MM.1S (cell line): ENCODE results near the gene JAG1.

Experiments used
- DNase-seq: peaks from one replicate; pipeline ENCODE4 v3.0.0-alpha.2; 2015
- H2AFZ ChIP-seq: fragments of 300-600 bp; sonication (generic); 2 replicates; pipeline ENCODE4 v1.6.0; 2016; ENCODE audit warnings: antibody characterized with exemption, low read length
- H3F3A ChIP-seq: fragments of 300-600 bp; sonication (generic); 2 replicates; pipeline ENCODE4 v1.6.1; 2016; ENCODE audit warnings: mild to moderate bottlenecking, antibody characterized with exemption, low read length, moderate library complexity, mixed read lengths; ENCODE audit not compliant: insufficient read depth
- H3K27ac ChIP-seq: fragments of 300-600 bp; sonication (generic); 2 replicates; pipeline ENCODE4 v1.5.1; 2016; ENCODE audit warnings: mild to moderate bottlenecking, low read length
- H3K27me3 ChIP-seq: fragments of 300-600 bp; sonication (generic); replicated peaks from 2 replicates; pipeline ENCODE4 v1.6.0; 2016; ENCODE audit warnings: low read length; ENCODE audit not compliant: insufficient read depth
- H3K36me3 ChIP-seq: fragments of 300-600 bp; sonication (generic); replicated peaks from 2 replicates; pipeline ENCODE4 v1.6.1; 2016; ENCODE audit warnings: mild to moderate bottlenecking, low read length, mixed read lengths; ENCODE audit not compliant: insufficient read depth
- H3K4me1 ChIP-seq: fragments of 300-600 bp; sonication (generic); 2 replicates; pipeline ENCODE4 v1.6.1; 2016; ENCODE audit warnings: low read length, mixed read lengths
- H3K4me2 ChIP-seq: fragments of 300-600 bp; sonication (generic); 2 replicates; pipeline ENCODE4 v1.6.0; 2016; ENCODE audit warnings: low read depth, low read length
- H3K4me3 ChIP-seq: fragments of 300-600 bp; sonication (generic); 2 replicates; pipeline ENCODE4 v1.5.1; 2016; ENCODE audit warnings: low read length, mixed read lengths
- H3K79me2 ChIP-seq: fragments of 300-600 bp; sonication (generic); 2 replicates; pipeline ENCODE4 v1.6.1; 2016; ENCODE audit warnings: mixed run types, low read length, mixed read lengths
- H3K9ac ChIP-seq: fragments of 300-600 bp; sonication (generic); 2 replicates; pipeline ENCODE4 v1.6.1; 2016; ENCODE audit warnings: low read length, mixed read lengths
- H3K9me2 ChIP-seq: fragments of 300-600 bp; sonication (generic); replicated peaks from 2 replicates; pipeline ENCODE4 v1.6.1; 2016; ENCODE audit warnings: mild to moderate bottlenecking, low read length, mixed read lengths; ENCODE audit not compliant: insufficient read depth
- H3K9me3 ChIP-seq: fragments of 300-600 bp; sonication (generic); replicated peaks from 2 replicates; pipeline ENCODE4 v1.6.1; 2016; ENCODE audit warnings: mild to moderate bottlenecking, low read length, mixed read lengths; ENCODE audit not compliant: insufficient read depth
- H4K20me1 ChIP-seq: fragments of 300-600 bp; sonication (generic); 2 replicates; pipeline ENCODE4 v1.6.1; 2016; ENCODE audit warnings: mild to moderate bottlenecking, low read length, moderate library complexity, mixed read lengths; ENCODE audit not compliant: insufficient read depth
- CTCF ChIP-seq: fragments of 300-600 bp; sonication (generic); IDR thresholded peaks from 2 replicates; pipeline ENCODE4 v1.5.1; 2016; ENCODE audit warnings: antibody characterized with exemption, low read length, mixed read lengths
- EZH2 ChIP-seq: fragments of 300-600 bp; sonication (generic); optimal IDR thresholded peaks from 2 replicates; pipeline ENCODE3; 2017; ENCODE audit warnings: low read depth, mild to moderate bottlenecking, antibody characterized with exemption, low read length, mixed read lengths
- EZH2phosphoT487 ChIP-seq: fragments of 300-600 bp; sonication (generic); IDR thresholded peaks from 2 replicates; pipeline ENCODE4 v1.6.1; 2018; ENCODE audit warnings: antibody characterized with exemption, low read length

Gene JAG1

GRCh38 chr20:10611357-10611756 lies 62.4 kb downstream of the JAG1 start:
- no peaks in the 10 kb centered on the region for H3K79me2 ChIP-seq
- H3K4me2 ChIP-seq = no peak overlapping the region
- H2AFZ ChIP-seq = no peak overlapping the region
- no peaks in the 10 kb centered on the region for H4K20me1 ChIP-seq
- no peaks in the 10 kb centered on the region for H3K9me3 ChIP-seq
- no peak overlapping the region for H3K27ac ChIP-seq
- H3K27me3 ChIP-seq = no peaks in the 10 kb centered on the region
- no peaks in the 10 kb centered on the region for H3K4me1 ChIP-seq
- TF ChIP-seq CTCF = peak; percentile 26
- no peak for TF ChIP-seq EZH2
- no peak overlapping the region for H3K9ac ChIP-seq
- H3K4me3 ChIP-seq = no peak overlapping the region
- no peaks in the 10 kb centered on the region for H3F3A ChIP-seq
- DNase-seq = no peak
- H3K36me3 ChIP-seq = no peaks in the 10 kb centered on the region
- no peaks in the 10 kb centered on the region for H3K9me2 ChIP-seq

- Histone ChIP-seq H4K20me1 (no peaks in the 10 kb centered on the region), H3K9me2 (no peaks in the 10 kb centered on the region), H2AFZ (no peak overlapping the region), H3K27ac (no peak overlapping the region), H3K79me2 (no peaks in the 10 kb centered on the region), H3K27me3 (no peaks in the 10 kb centered on the region), H3K36me3 (no peaks in the 10 kb centered on the region), H3K9me3 (no peaks in the 10 kb centered on the region), H3K9ac (no peak overlapping the region), H3K4me1 (no peaks in the 10 kb centered on the region), H3K4me2 (no peak overlapping the region), H3F3A (no peaks in the 10 kb centered on the region), H3K4me3 (no peak overlapping the region)
- DNase-seq = no peak
- TF ChIP-seq CTCF = no peak
- TF ChIP-seq EZH2phosphoT487 = no peak
- TF ChIP-seq EZH2 = no peak
Observed at GRCh38 chr20:10610251-10610650, 63.5 kb downstream of the JAG1 start.

- Histone ChIP-seq H3K4me3 (no peak overlapping the region), H3K27ac (no peak overlapping the region), H3K9me3 (no peaks in the 10 kb centered on the region), H3F3A (no peaks in the 10 kb centered on the region), H2AFZ (no peak overlapping the region), H4K20me1 (no peaks in the 10 kb centered on the region), H3K9me2 (no peaks in the 10 kb centered on the region), H3K79me2 (no peaks in the 10 kb centered on the region), H3K4me1 (no peaks in the 10 kb centered on the region), H3K9ac (no peak overlapping the region), H3K4me2 (no peak overlapping the region), H3K27me3 (no peaks in the 10 kb centered on the region), H3K36me3 (no peaks in the 10 kb centered on the region)
- TF ChIP-seq EZH2phosphoT487 = no peak
- TF ChIP-seq EZH2 = no peak
- no peak for TF ChIP-seq CTCF
- DNase-seq = no peak
Observed at GRCh38 chr20:10609770-10610169, 64.0 kb downstream of the JAG1 start.
